GM06990 (cell line): ENCODE measurements around the gene SPATA24.
"Not testable (repeated sequence)": the region's sequence is repeated elsewhere in the genome, so short reads cannot be mapped to it uniquely, and the experiment has no call there.

ENCODE experiments used
- DNase-seq: peaks from one replicate; pipeline ENCODE4 v3.0.0-alpha.2; 2011; ENCODE audit not compliant: insufficient read length; ENCODE audit errors: extremely low read depth
- H3K27me3 ChIP-seq: replicated peaks from 2 replicates; pipeline ENCODE4 v1.6.0; 2011; ENCODE audit warnings: low read length; ENCODE audit not compliant: control insufficient read depth, insufficient read depth
- H3K36me3 ChIP-seq: 2 replicates; pipeline ENCODE4 v1.5.1; 2011; ENCODE audit warnings: low read length; ENCODE audit not compliant: control insufficient read depth, insufficient read depth
- H3K4me3 ChIP-seq: replicated peaks from 2 replicates; pipeline ENCODE4 v1.5.1; 2011; ENCODE audit warnings: low read depth, mild to moderate bottlenecking, control low read depth, low read length
- TF ChIP-seq, protein P1 (sequence below): IDR thresholded peaks from 2 replicates; pipeline ENCODE4 v1.5.1; 2011; ENCODE audit warnings: low read length, control low read depth, mild to moderate bottlenecking, inconsistent platforms; ENCODE audit not compliant: insufficient read depth, poor library complexity, severe bottlenecking

The SPATA24 gene

DNA sequence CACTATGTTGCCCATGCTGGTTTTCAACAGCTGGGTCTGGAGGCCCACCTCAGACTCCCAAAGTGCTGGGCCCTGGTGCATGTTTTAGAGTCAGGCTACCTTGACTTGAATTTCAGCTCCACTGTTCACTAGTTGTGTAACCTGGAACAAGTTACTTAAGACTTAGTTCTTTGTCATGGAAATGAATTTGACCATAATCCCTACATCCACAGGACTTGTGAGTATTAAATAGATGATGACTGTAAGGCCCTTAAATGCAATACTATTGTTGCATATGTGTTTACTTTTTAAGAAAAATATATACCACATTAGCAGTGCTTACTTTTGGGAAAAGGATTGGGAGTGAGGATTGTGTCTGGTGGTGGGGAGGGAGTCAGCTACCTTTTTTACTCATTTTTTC is 45.8 kb downstream of the SPATA24 start:
- H3K4me3 ChIP-seq = no peak overlapping the region
- DNase-seq = no peak
- H3K27me3 ChIP-seq = no peaks in the 10 kb centered on the region
- TF ChIP-seq, protein P1, sequence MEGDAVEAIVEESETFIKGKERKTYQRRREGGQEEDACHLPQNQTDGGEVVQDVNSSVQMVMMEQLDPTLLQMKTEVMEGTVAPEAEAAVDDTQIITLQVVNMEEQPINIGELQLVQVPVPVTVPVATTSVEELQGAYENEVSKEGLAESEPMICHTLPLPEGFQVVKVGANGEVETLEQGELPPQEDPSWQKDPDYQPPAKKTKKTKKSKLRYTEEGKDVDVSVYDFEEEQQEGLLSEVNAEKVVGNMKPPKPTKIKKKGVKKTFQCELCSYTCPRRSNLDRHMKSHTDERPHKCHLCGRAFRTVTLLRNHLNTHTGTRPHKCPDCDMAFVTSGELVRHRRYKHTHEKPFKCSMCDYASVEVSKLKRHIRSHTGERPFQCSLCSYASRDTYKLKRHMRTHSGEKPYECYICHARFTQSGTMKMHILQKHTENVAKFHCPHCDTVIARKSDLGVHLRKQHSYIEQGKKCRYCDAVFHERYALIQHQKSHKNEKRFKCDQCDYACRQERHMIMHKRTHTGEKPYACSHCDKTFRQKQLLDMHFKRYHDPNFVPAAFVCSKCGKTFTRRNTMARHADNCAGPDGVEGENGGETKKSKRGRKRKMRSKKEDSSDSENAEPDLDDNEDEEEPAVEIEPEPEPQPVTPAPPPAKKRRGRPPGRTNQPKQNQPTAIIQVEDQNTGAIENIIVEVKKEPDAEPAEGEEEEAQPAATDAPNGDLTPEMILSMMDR = no peak
- H3K36me3 ChIP-seq = no peaks in the 10 kb centered on the region

DNA sequence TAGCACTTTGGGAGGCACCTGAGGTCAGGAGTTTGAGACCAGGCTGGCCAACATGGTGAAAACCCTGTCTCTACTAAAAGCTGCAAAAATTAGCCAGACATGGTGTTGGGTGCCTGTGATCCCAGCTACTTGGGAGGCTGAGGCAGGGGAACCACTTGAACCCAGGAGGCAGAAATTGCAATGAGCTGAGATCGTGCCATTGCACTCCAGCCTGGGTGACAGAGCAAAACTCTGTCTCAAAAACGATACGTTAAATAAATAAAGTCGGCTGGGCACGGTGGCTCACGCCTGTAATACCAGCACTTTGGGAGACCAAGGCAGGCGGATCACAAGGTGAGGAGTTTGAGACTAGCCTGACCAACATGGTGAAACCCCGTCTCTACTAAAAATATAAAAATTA is 48.0 kb downstream of the SPATA24 start:
- not testable (repeated sequence) for DNase-seq, H3K36me3 ChIP-seq, H3K27me3 ChIP-seq, H3K4me3 ChIP-seq

DNA sequence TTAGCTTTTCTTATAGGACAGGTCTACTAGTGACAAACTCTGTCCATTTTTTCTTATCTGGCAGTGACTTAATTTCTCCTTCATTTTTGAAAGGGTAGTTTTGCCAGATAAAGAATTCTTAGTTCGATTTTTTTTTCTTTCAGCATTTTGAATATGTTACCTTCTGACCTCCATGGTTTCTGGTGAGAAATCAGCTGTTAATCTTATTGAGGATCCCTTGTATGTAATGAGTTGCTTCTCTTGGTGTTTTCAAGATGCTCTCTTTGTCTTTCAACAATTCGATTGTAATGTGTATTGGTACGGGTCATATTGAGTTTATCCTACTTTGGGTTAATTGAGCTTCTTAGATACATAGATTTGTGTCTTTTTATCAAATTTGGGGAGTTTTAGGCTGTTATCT is 49.7 kb downstream of the SPATA24 start:
- DNase-seq = no peak
- H3K4me3 ChIP-seq = no peak overlapping the region
- H3K36me3 ChIP-seq = no peaks in the 10 kb centered on the region
- no peaks in the 10 kb centered on the region for H3K27me3 ChIP-seq
- TF ChIP-seq, protein P1 = no peak

DNA sequence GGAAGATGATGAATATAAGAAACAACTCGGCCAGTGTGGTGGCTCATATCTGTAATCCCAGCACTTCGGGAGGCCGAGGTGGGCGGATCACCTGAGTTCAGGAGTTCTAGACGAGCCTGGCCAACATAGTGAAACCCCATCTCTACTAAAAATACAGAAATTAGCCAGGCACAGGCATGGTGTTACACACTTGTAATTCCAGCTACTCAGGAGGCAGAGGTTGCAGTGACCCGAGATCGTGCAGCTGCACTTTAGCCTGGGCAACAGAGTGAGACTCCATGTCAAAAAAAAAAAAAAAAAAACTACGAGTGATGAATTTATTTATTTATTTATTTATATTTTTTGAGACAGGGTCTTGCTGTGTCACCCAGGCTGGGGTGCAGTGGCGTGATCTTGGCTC is 56.0 kb downstream of the SPATA24 start:
- H3K27me3 ChIP-seq, DNase-seq, H3K4me3 ChIP-seq, H3K36me3 ChIP-seq: not testable (repeated sequence)
